GM21576 (cell line): ENCODE data around the gene SEMA5A.
A peak's percentile ranks its signal among the peaks of the same experiment; 100 is the strongest.

Experiments
- ATAC-seq: cut with Tn5 transposase; IDR thresholded peaks from one replicate; pipeline ENCODE4 v1.9.1; 2021; ENCODE audit warnings: mild to moderate bottlenecking, moderate library complexity; ENCODE audit not compliant: unreplicated experiment

SEMA5A gene

GRCh38 chr5:9515436-9515835 lies 30.4 kb downstream of the SEMA5A start:
- no peak for ATAC-seq

DNA sequence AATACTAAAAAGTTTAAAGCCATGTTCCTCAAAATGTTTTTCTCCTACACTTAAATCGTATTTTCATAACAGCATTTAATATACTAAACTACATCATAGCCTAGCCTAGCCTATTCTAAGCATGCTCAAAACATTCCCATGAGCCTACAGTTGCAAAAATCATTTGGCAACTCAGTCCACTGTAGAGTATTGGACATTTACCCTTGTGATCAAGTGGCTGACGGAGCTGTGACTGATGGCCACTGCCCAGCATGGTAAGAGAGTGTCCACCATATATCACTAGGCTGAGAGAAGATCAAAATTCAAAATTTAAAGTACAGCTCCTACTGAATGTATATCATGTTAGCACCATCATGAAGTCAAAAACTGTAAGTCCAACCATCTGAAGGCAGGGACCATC lies 30.9 kb downstream of the SEMA5A start:
- no peak for ATAC-seq

- ATAC-seq, result no peak
These were observed 32.0 kb downstream of the SEMA5A start for GRCh38 chr5:9513827-9514226.

DNA sequence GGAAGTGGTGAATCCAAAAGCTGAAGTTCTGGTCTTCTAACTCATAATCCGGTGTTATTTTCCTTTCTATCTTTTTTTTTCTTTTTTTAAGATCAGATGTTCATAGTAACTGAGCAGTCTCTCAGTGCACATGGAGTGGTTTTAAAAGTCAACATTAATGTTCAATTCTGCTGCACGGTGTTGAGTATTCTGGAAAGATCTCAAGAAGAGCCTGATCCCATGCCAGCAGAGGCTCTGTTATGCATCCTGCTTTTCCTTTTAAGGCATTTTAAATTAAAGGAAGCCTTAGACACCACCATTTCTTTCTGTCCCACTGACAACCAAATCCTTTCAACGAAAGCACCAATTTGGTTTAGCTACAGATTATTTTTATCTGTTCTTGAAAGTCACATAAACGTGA lies 33.4 kb downstream of the SEMA5A start:
- no peak for ATAC-seq

- ATAC-seq, result no peak
These were observed 37.9 kb downstream of the SEMA5A start for GRCh38 chr5:9507974-9508373.

GRCh38 chr5:9505225-9505624 lies 40.6 kb downstream of the SEMA5A start:
- ATAC-seq, result no peak

GRCh38 chr5:9502864-9503263 lies 43.0 kb downstream of the SEMA5A start:
- no peak for ATAC-seq

- ATAC-seq, result no peak
These were observed 43.6 kb downstream of the SEMA5A start for GRCh38 chr5:9502050-9502834.

DNA sequence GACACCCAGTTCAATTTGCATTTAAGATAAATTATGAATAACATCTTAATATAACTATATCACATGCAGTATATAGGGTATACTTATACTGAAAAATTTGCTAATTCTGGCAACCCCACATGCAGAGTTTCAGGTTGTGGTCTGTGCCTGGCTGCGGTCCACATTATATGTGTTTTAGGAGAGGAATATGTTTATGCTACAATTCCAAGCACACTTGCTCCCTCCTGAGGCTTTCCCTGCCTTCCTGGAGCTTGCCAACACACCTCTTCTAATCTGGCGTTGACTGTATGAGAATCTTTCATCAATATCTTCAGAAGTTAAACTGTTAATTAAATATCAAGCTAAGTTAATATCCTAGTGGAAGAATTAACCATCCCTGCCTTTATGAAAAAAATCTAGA lies 45.2 kb downstream of the SEMA5A start:
- ATAC-seq, result no peak

GRCh38 chr5:9500193-9500592 lies 45.7 kb downstream of the SEMA5A start:
- ATAC-seq, result no peak

- ATAC-seq, result peak; percentile 73
These were observed 46.4 kb downstream of the SEMA5A start for GRCh38 chr5:9499498-9499876.

DNA sequence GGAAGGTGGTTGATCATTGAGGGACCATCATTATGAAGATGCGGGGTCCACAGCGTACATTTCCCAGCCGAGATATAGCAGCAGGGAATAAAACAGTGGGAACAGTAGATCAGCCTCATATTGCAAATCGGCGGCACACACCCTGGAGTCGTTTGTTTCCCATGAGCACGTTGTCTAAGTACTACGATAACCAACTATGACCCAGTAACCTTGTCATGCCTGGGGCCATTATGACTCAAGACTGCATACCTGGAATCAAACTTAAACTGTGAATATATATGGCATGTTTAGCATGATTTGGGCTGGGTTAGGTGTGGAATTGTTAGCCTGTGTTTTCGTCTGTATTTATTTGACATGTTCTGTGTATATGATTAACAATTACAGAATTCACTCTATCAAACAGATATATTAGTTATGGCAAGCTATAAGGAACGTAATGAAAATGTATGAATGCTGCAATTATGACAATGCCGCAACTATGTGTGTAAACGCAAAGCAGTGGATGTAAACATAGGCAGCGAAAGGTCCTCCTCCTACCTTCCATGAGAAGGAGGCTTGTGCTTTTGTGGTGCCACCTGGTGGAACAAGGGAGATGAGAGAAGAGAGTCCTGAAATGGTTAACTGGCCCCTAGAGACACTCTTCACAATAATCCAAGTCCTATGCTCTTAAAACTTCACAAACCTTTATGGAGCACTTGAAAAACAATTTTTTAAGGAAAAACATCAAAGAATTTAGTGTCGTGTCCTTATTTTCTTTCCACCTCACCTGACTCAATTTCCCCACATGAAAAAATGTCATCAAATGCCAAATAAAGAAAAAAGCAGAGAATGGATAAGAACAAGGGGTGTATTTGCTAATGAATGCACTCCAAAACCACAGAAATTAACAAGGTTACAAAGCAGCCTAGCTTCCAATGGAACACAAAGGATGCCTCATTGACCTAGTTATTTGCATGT lies 47.1 kb downstream of the SEMA5A start:
- no peak for ATAC-seq

- no peak for ATAC-seq
These were observed 48.5 kb downstream of the SEMA5A start for GRCh38 chr5:9497347-9497746.

DNA sequence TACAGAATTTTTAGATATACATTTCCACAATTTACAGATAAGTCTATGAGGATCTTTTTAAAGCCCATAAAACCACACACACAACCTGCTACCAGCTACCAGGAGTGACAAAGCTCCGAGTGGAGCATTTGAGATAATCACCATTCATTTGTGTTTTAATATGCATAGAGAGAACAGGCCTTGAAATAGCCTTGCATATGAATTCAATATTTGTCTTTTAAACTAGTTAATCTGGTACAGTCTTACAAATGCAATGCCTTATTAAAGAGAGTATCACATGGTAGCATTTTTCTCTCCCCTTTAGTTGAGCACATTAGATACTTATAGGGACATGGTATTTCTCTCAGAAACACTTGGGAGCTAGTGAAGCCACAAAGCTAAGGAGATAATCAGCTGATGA lies 49.1 kb downstream of the SEMA5A start:
- ATAC-seq, result no peak

DNA sequence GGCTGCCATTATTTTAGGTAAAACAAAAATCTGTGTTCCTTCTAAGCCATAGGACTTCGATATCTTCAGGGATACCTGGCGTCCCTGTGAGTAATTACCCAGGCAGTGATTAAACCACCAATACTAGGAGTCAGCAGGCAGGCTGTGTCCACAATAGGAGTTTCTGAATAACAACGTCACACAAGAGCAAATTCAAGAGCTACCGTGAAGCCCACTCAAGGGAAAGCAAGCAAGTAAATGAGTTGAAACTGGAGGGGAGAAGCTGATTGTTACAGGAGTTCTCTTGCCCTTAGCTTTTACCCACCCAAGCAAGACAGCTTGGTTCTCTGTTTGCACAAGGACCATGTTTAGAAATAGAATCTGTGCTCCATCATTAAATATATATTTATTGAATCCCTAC lies 50.8 kb downstream of the SEMA5A start:
- no peak for ATAC-seq

DNA sequence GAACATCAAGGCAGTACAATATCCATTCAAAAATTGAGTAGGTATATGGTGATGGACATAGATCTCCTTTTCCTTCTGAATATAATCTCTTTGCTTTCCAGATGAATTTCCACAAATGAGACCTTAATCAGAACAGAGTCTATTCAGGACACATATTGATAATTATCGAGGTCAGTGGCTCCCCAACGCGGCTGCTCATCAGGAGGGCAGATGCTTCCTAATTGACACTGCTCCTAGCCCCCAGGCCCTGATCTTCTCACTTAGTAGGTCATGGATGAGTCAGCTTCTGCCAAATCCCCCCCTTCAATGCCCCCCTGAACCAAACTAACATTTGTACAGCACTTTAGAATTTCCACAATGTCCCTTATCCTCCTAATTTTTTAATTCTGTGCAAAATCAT lies 51.6 kb downstream of the SEMA5A start:
- ATAC-seq, result no peak

GRCh38 chr5:9490494-9491097 lies 55.3 kb downstream of the SEMA5A start:
- ATAC-seq, result no peak

DNA sequence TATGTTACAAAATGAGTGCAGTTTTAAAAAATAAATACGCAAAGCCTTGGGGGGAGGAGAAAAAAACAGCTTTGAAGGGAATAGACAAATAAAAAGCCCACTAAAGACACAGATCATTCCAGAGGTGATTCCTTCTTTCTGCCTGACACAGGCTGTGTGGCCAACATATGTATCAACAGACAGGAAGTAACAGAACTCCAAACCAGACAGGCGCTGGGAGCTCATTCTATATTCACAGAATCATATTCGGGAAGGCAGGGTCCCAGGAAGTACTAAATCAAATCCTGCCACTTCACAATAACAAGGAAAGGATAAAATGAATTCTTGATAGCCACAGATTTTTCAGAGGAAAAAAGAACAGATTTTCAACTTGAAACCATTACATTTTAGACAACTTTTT lies 62.1 kb downstream of the SEMA5A start:
- ATAC-seq, result no peak

- ATAC-seq, result no peak
These were observed 62.6 kb downstream of the SEMA5A start for GRCh38 chr5:9483243-9483642.

- ATAC-seq, result no peak
These were observed 63.5 kb downstream of the SEMA5A start for GRCh38 chr5:9482381-9482780.

DNA sequence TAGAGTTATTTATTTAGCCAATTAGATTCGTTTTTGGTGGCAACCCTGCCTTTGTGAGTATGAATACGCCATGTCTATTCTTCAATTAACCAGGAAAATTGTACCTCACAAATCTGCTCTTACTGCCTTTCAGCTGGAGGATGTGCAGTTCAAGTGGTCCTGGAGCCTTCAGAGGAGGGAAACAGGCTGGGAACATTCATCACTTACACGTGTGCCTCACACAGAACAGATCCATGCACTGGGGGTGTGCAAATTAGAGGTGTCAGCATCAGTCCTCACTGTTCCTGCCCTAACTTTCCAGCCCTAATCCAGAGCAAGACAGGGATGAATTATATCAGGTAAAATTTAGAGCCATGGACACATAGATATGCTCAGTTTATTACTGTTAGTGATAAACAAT lies 65.4 kb downstream of the SEMA5A start:
- no peak for ATAC-seq

DNA sequence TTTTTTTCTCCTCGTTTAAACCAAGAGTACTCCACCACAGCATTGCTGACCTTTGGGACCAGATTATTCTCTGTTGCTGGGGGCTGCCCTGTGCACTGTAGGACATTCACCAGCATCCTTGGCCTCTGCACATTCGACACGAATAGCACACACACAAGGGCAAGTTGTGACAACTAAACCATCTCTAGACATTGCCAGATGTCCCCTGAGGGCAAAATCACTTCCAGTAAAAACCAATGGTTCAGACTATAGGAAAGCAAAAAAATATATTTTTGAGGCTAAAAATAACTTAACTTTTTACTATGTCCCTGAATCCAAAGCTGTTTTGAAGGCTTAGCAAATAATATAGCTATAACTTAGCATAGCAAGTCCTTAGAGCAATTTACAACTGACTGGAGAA lies 65.9 kb downstream of the SEMA5A start:
- ATAC-seq, result no peak
